GM10266 (cell line): ENCODE data around the gene ARHGEF9.

Experiments used
- DNase-seq: peaks from one replicate; pipeline ENCODE4 v3.0.0; 2012; ENCODE audit errors: extremely low spot score
- TF ChIP-seq, protein P1 (sequence below): IDR thresholded peaks from 2 replicates; pipeline ENCODE4 v1.5.1; 2012; ENCODE audit warnings: mild to moderate bottlenecking, low read depth; ENCODE audit not compliant: control insufficient read depth, insufficient read depth; ENCODE audit errors: missing control alignments

ARHGEF9 gene

DNA sequence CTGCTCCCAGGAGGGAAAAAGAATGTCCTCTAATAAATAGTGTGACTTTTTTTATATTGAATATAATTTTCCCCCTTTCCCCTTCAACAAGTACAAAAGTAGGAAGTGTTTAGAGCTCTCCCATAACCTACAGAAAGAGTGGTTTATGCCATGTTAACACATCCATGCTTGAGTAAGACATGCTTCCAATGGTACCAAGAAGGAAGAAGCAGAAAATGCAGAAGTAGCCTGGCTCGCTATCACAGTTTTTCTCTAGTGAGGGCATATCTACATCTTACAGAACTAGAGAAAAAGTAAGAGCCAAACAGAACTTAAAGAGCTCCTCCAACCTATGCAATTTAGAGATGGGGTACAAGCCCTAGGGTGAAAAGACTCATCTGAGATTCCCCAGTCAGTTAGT lies 82.5 kb downstream of the ARHGEF9 start:
- TF ChIP-seq, protein P1, sequence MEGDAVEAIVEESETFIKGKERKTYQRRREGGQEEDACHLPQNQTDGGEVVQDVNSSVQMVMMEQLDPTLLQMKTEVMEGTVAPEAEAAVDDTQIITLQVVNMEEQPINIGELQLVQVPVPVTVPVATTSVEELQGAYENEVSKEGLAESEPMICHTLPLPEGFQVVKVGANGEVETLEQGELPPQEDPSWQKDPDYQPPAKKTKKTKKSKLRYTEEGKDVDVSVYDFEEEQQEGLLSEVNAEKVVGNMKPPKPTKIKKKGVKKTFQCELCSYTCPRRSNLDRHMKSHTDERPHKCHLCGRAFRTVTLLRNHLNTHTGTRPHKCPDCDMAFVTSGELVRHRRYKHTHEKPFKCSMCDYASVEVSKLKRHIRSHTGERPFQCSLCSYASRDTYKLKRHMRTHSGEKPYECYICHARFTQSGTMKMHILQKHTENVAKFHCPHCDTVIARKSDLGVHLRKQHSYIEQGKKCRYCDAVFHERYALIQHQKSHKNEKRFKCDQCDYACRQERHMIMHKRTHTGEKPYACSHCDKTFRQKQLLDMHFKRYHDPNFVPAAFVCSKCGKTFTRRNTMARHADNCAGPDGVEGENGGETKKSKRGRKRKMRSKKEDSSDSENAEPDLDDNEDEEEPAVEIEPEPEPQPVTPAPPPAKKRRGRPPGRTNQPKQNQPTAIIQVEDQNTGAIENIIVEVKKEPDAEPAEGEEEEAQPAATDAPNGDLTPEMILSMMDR, result no peak
- no peak for DNase-seq

DNA sequence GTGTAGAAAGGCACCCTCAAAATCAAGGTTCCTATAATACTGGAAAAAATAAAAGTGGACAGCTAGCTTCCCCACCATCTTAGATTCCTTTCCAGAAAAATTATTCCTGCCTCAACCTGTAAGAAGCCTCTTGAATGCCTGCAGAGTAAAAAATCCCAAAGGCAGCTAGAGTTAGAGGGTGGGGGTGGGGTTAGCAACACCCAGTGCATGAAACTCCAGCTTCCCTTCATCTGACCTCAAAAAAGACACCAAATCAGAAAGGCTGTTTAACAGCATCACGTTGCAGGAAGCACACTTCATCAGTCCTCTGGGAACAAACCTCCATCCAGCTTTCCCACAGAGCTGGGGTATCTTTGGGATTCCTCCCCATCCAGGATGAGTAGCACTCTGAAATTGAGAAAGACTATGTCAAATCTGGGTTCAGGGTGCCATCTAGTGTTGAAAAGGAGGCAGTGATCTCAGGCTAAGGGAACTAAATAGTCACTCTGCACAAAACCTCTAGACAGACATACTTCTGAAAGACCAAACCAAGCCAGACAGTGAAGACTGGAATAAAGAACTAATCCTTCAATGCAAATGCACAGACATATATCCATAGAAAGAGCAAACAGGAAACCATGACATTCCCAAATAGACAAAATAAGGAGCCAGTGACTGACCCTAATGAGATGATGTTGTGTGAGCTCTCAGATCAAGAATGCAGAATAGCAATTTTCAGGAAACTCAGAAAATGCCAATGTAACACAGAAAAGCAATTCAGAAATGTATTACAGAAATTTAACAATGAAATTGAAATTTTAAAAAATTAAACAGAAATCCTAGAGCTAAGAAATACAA lies 97.9 kb downstream of the ARHGEF9 start:
- DNase-seq, result peak; percentile 11

DNA sequence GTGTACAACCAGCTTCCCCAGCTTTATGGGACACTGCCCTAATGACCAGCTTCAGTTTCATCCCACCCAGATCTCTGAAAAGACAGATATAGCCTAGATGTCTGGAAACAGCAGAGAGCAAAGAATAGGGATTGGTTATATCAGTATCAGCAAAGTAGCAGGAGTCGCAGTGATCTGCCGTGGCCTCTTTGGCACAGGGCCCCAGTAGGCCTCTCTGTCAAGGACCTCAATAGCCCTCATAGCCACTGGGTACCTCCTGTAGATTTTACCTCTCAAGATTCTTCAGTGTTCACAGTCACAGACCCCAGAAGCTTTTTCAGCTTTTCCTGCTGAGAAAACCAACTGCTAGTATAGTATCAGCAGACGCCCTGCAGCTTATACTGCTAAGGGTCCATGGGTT lies 104.6 kb downstream of the ARHGEF9 start:
- TF ChIP-seq, protein P1, result no peak
- DNase-seq, result no peak

More for the DNA sequence above, 97.9 kb downstream of the ARHGEF9 start:
- TF ChIP-seq, protein P1, result peak; percentile 41

DNA sequence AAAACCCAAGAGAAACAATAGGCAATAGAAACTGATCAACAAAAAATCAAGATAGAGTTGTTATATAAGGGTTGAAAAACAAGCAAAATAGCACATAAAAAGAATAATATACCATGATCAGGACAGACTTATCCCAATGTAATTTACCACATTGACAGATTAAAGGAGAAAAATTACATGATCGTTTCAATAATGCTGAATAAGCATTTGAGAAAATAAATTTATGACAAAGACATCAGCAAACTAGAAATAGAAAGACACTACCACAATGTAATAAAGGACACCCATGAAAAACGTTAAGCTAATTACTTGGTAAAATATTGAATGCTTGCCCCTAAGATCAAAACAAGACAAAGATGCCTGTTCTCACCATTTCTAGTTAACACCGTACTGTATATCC lies 105.6 kb downstream of the ARHGEF9 start:
- no peak for DNase-seq
- TF ChIP-seq, protein P1, result no peak

DNA sequence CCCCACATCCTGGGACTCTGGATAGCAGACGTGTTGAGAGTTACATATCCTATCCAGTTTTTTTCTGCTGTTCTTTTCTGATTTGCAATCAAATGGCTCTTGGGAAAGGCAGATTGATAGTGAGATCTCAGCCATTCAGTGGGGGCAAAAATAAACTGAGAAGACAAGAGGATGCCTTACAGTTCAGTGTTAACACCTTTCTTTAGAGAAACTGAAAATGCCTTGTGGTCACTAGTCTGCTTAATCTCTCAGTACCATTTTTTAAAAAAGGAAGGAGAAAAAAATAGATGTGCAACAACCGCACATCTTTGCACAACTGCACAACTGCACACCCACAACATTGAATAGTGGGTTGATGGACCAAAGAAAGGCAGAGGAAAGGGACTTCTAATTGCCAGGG lies 109.3 kb downstream of the ARHGEF9 start:
- no peak for DNase-seq
- TF ChIP-seq, protein P1, result no peak

DNA sequence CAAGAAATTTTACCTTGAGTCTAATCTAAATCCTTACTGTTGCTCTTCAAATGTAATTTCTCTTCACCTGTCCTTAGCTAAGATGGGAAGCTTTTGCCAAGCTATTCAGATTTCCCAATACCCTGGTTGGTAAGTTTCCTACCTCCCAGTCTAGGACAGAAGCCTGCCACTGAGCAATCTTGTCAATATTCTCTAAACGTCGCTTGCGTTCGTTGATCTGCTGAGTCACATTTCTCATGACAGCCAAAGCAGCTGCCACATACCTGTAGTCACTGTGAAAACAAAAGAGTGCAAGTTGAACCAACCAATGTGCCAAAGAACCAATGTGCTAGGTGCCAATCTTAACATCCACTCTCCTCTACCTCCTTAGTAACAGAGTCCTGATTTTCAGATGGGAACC lies 111.1 kb downstream of the ARHGEF9 start:
- DNase-seq, result no peak
- TF ChIP-seq, protein P1, result no peak

DNA sequence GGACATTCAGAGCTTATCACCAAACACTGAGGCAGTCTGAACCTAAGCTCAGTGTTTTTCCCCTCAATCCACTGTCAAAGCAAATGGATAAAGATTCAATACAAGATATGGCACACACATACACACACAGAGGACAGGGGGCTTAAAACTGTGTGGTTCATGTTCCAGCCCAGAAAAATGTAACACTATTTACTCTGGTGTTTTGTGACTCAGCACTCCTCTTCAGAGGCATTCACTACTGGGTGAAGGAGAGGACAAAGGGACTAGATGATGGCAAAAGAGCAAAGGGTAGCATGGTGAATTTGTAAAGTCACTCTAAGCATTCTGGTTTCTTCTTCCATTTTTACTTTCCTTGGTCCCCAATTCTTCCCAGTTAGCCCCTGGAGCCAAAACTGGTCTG lies 120.3 kb downstream of the ARHGEF9 start:
- TF ChIP-seq, protein P1, result no peak
- DNase-seq, result no peak
